Fibroblast of gingiva (primary cell): ENCODE results near the gene LAMA1.
"Not testable (repeated sequence)": the region's sequence is repeated elsewhere in the genome, so short reads cannot be mapped to it uniquely, and the experiment has no call there.

Experiments used
- DNase-seq: peaks from one replicate; pipeline ENCODE4 v3.0.0-alpha.2; 2011; ENCODE audit warnings: low read depth

Gene LAMA1

DNA sequence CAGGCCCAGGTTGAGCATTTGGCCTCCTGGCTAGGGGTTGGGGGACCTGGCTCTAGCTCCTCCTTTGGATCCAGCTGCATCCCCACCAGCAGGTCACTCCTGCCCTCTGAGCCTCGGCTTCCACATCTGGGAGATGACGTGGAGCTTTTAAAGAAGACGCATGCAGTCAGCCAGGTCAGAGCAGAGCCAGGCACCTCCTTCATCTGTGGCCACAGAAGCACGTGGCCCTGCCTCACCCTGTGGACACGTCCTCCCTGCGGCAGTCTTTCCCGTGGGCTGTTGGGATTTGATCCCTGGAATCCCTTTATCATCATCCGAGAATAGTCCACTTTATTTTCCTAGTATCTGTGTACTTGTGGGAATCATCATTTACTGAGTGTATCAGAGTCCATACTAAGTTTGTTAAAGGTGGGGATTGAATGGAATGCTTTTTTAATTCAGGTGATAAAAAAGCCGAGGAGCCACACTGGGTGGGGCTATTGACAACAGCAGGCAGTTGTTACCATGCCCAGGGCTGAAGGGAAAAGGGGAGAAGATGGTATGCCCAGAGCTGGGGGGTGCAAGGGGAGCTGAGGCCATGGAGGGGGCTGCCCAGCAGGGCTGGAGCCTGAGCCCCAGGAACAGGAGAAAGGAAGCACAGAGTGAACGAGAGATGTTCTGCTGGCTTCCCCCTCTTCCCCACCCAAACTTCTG is 170.1 kb downstream of the LAMA1 start:
- no peak for DNase-seq

GRCh38 chr18:6943143-6943542 is 174.5 kb downstream of the LAMA1 start:
- DNase-seq: no peak

DNA sequence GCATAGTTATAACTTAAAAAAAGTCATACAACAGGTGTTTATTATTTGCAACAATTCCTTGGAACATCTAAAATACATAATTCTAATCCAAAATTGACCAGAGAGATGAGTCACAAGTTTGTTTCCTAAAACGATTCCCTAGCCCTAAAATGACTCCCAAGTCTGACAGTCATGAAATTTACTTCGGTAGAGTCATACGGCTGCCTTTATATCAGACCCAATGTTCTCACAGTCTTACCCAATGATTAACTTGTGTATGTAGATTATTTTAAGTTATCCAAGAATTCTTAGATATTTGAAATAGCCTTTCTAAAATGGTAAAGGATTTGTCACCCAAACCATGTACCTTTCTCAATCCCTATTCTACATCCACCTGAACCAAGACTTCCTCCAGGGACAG is 174.9 kb downstream of the LAMA1 start:
- DNase-seq: no peak

- DNase-seq: no peak
Measured at GRCh38 chr18:6941996-6942395, 175.6 kb downstream of the LAMA1 start.

- no peak for DNase-seq
Measured at GRCh38 chr18:6940451-6940850, 177.1 kb downstream of the LAMA1 start.

DNA sequence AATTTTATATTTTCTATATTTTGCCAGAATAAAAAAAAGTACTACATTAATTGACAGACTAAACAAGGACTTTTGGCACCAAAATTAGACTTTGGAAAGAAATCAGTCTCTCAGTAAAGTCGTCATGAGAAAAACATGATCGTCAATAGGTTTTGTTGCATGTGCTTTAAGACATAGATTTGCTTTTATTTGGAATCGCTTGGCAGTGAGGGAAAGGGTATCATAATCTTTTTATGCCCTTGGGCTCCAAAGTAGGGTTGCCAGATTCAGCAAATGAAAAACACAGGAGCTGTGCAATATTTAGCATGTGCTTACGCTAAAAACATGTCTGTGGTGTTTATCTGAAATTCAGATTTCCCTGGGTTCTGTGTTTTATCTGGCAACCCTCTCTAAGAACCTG is 177.6 kb downstream of the LAMA1 start:
- DNase-seq: no peak

DNA sequence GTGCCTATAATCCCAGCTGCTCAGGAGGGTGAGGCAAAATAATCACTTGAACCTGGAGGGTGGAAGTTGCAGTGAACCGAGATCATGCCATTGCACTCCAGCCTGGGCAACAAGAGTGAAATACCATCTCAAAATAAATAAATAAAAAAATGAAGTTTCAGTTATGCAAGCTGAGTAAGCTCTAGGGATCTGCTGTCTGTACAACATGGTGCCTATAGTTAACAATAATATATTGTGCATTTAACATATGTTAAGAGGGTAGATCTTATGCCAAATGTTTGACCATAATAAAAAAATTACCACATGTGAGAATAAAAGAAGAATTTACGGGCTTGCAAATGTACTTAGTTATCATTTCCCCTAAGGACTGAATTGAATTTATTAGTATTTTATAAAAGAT is 179.2 kb downstream of the LAMA1 start:
- not testable (repeated sequence) for DNase-seq

GRCh38 chr18:6938003-6938402 is 179.6 kb downstream of the LAMA1 start:
- DNase-seq: no peak

GRCh38 chr18:6934859-6935258 is 182.7 kb downstream of the LAMA1 start:
- no peak for DNase-seq

DNA sequence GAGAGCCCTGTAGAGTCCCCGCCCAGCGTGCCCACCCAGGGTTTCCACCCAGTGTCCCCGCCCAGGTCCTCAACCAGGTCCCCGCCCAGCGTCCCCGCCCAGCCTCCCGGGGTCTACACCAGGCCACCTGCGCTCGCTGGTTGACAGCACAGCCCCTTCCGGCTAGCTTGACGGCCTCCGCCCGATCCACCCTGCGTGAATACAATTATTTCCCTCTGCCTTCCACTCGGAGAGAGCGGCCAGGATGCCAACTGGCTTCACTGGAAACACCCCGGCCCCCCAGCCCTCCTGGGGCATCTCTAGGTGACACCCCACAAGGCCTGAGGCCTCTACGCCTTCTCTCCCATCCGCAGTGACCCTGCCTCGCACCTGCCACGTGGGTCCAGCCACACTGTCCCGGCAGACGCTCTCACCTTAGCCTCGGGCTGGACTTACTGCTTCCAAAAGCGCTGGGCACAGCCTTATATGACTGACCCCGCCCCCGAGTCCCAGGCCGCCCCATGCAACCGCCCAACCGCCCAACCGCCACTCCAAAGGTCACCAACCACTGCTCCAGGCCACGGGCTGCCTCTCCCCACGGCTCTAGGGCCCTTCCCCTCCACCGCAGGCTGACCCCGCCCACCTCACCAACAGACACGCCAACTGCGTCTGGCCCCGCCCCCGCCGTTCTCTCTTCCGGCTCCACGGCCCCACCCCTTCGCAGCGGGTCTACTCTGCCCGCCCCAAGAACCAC is 188.1 kb downstream of the LAMA1 start:
- no peak for DNase-seq

GRCh38 chr18:6928359-6928758 is 189.2 kb downstream of the LAMA1 start:
- DNase-seq: no peak

DNA sequence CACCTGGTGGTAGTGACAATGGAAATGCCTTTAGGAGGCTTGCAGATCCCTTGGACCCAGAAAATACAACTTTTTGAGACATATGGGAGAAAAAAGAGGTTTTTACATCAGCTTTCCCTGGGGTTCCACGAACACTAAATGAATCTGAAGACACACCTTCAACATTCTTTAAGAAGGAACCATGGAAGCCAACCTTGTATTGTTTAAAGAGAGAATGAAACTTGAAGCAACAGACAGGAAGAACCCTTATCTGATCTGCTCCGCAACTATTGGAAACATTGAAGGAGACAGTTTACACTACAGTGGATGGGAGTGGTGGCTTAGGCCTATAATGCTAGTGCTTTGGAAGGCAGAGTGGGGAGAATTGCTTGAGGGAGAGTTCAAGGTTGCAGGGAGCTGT is 190.4 kb downstream of the LAMA1 start:
- no peak for DNase-seq

GRCh38 chr18:6923220-6923619 is 194.4 kb downstream of the LAMA1 start:
- no peak for DNase-seq

DNA sequence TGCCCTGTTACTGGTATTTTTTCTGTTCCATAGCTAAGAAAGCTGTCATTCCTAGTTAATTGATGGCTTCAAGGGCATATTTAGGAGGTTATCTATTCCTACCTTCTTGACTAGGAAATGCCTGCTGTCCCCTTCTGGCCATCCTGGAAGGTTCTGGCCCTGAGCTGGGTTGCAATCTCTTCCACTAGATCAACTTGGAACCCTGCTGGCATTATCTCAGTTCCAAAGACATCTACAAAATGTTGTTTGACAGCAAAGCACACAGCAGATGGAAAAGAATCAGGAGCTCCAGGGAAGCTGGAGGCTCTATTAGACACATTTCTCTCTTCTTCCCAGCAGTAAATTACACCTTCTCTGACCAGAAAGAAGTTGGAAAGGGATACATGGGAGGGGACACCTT is 196.0 kb downstream of the LAMA1 start:
- DNase-seq: no peak

GRCh38 chr18:6920099-6920955 is 197.3 kb downstream of the LAMA1 start:
- DNase-seq: peak; percentile 60

GRCh38 chr18:6917072-6917471 is 200.5 kb downstream of the LAMA1 start:
- DNase-seq: no peak

- no peak for DNase-seq
Measured at GRCh38 chr18:6901286-6901926, 216.2 kb downstream of the LAMA1 start.

GRCh38 chr18:6891788-6892187 is 225.8 kb downstream of the LAMA1 start:
- DNase-seq: no peak
